PC-3 (cell line): ENCODE measurements around the gene RCE1.

Experiments used
- CTCF ChIP-seq: fragments of 300-600 bp; sonication (generic); conservative IDR thresholded peaks from 2 replicates; pipeline ENCODE4 v1.5.1; 2017; ENCODE audit warnings: antibody characterized with exemption, low read depth, mild to moderate bottlenecking, low read length
- EZH2phosphoT487 ChIP-seq: fragments of 300-600 bp; sonication (generic); IDR thresholded peaks from 2 replicates; pipeline ENCODE4 v1.6.1; 2018; ENCODE audit warnings: mild to moderate bottlenecking, antibody characterized with exemption, low read length, borderline replicate concordance

- no peak for TF ChIP-seq CTCF
- no peak for TF ChIP-seq EZH2phosphoT487
Measured at GRCh38 chr11:66849501-66850234, 6.4 kb downstream of the RCE1 start.
